PFSK-1 (cell line): ENCODE results near the gene TNS1.

Source experiments
- POLR2AphosphoS5 ChIP-seq: IDR thresholded peaks from 2 replicates; pipeline ENCODE4 v1.6.1; 2012; ENCODE audit warnings: low read depth, mild to moderate bottlenecking, control low read depth, low read length, moderate library complexity
- TAF1 ChIP-seq: IDR thresholded peaks from 2 replicates; pipeline ENCODE4 v1.6.1; 2012; ENCODE audit warnings: low read length, control low read depth, borderline replicate concordance; ENCODE audit not compliant: insufficient read depth

- TF ChIP-seq TAF1: no peak
- TF ChIP-seq POLR2AphosphoS5: no peak
Measured at GRCh38 chr2:217951521-217952247, 51.1 kb downstream of the TNS1 start.
